Neural cell (in vitro differentiated cells): ENCODE data around the gene PRSS53. TPM values are rescaled to one million over a fixed set of nuclear protein-coding genes. Genes with fewer than 3 reads are reported as not detected.

Experiments used
- H2AFZ ChIP-seq: fragments of 200-600, 300-800 bp; sonication (generic), shearing (Covaris generic); 2 replicates; pipeline ENCODE4 v1.6.0; 2014; ENCODE audit warnings: low read depth, mild to moderate bottlenecking, antibody characterized with exemption, low read length, moderate library complexity
- H3F3A ChIP-seq: fragments of 200-600 bp; shearing (Covaris generic); 2 replicates; pipeline ENCODE4 v1.6.1; 2016; ENCODE audit warnings: mild to moderate bottlenecking, moderate library complexity, mixed read lengths, antibody characterized with exemption, low read length; ENCODE audit not compliant: insufficient read depth, poor library complexity, severe bottlenecking
- H3K27ac ChIP-seq: fragments of 200-600, 300-800 bp; sonication (generic), shearing (Covaris generic); 2 replicates; pipeline ENCODE4 v1.5.1; 2014; ENCODE audit warnings: mild to moderate bottlenecking, low read length, moderate library complexity
- H3K27me3 ChIP-seq: fragments of 300-800, 200-600 bp; sonication (generic), shearing (Covaris generic); 2 replicates; pipeline ENCODE4 v1.6.0; 2014; ENCODE audit warnings: mild to moderate bottlenecking, low read depth, low read length, moderate library complexity; ENCODE audit not compliant: insufficient read depth
- H3K36me3 ChIP-seq: fragments of 300-800, 200-600 bp; sonication (generic), shearing (Covaris generic); 2 replicates; pipeline ENCODE4 v1.5.1; 2014; ENCODE audit warnings: mild to moderate bottlenecking, antibody characterized with exemption, low read length, moderate library complexity; ENCODE audit not compliant: insufficient read depth
- H3K4me2 ChIP-seq: fragments of 300-800, 200-600 bp; sonication (generic), shearing (Covaris generic); 2 replicates; pipeline ENCODE4 v1.6.0; 2014; ENCODE audit warnings: mild to moderate bottlenecking, low read length
- H3K4me3 ChIP-seq: fragments of 300-800, 200-600 bp; sonication (generic), shearing (Covaris generic); 2 replicates; pipeline ENCODE4 v1.5.1; 2014; ENCODE audit warnings: mild to moderate bottlenecking, low read length, moderate library complexity
- H3K79me2 ChIP-seq: fragments of 200-600 bp; shearing (Covaris generic); replicated peaks from 2 replicates; pipeline ENCODE4 v1.6.0; 2014; ENCODE audit warnings: mild to moderate bottlenecking, low read length, moderate library complexity; ENCODE audit not compliant: insufficient read depth
- H3K9ac ChIP-seq: fragments of 300-800, 200-600 bp; sonication (generic), shearing (Covaris generic); 2 replicates; pipeline ENCODE4 v1.6.1; 2016; ENCODE audit warnings: mild to moderate bottlenecking, low read length, mixed read lengths
- H3K9me2 ChIP-seq: fragments of 200-600 bp; shearing (Covaris generic); 2 replicates; pipeline ENCODE4 v1.6.1; 2016; ENCODE audit warnings: mild to moderate bottlenecking, low read length, mixed read lengths; ENCODE audit not compliant: insufficient read depth
- H3K9me3 ChIP-seq: fragments of 200-600, 300-800 bp; sonication (generic), shearing (Covaris generic); 2 replicates; pipeline ENCODE4 v1.6.1; 2016; ENCODE audit warnings: mild to moderate bottlenecking, mixed run types, low read length, moderate library complexity, mixed read lengths
- H4K20me1 ChIP-seq: fragments of 200-600 bp; shearing (Covaris generic); 2 replicates; pipeline ENCODE4 v1.6.1; 2016; ENCODE audit warnings: mild to moderate bottlenecking, mixed run types; ENCODE audit not compliant: insufficient read depth
- EP300 ChIP-seq: fragments of 450-650 bp; conservative IDR thresholded peaks from 2 replicates; pipeline ENCODE4 v1.6.1; 2014; ENCODE audit warnings: antibody characterized with exemption, mild to moderate bottlenecking, moderate library complexity; ENCODE audit not compliant: poor library complexity, severe bottlenecking
- EZH2 ChIP-seq: fragments of 200-600, 300-800 bp; shearing (Covaris generic), sonication (generic); IDR thresholded peaks from 2 replicates; pipeline ENCODE4 v1.6.1; 2014; ENCODE audit warnings: antibody characterized with exemption, low read length, borderline replicate concordance, mild to moderate bottlenecking; ENCODE audit not compliant: insufficient read depth, poor library complexity, severe bottlenecking
- MXI1 ChIP-seq: fragments of 450-650 bp; conservative IDR thresholded peaks from 2 replicates; pipeline ENCODE4 v1.6.1; 2014; ENCODE audit warnings: antibody characterized with exemption, mild to moderate bottlenecking; ENCODE audit not compliant: poor library complexity, severe bottlenecking
- POLR2AphosphoS5 ChIP-seq: IDR thresholded peaks from 2 replicates; pipeline ENCODE4 v1.6.1; 2012
- RAD21 ChIP-seq: fragments of 450-650 bp; conservative IDR thresholded peaks from 2 replicates; pipeline ENCODE4 v1.6.1; 2014; ENCODE audit warnings: antibody characterized with exemption, mild to moderate bottlenecking, moderate library complexity
- SMC3 ChIP-seq: fragments of 450-650 bp; conservative IDR thresholded peaks from 2 replicates; pipeline ENCODE4 v1.6.1; 2014; ENCODE audit warnings: antibody characterized with exemption, mild to moderate bottlenecking, moderate library complexity; ENCODE audit not compliant: poor library complexity
- TAF1 ChIP-seq: IDR thresholded peaks from 2 replicates; pipeline ENCODE4 v1.6.1; 2012; ENCODE audit warnings: low read depth
- polyA plus RNA-seq: library from polyadenylated mRNA; depleted of rRNA; stranded (reverse); fragments of >200 nt; gene quantifications from 2 replicates; pipeline ENCODE4 v1.2.3, GENCODE V29; 2014
- TF ChIP-seq, protein P1 (sequence below): IDR thresholded peaks from 2 replicates; pipeline ENCODE4 v1.6.1; 2012; ENCODE audit warnings: borderline replicate concordance
- TF ChIP-seq, protein P2 (sequence below): fragments of 450-650 bp; IDR thresholded peaks from 2 replicates; pipeline ENCODE4 v1.5.1; 2014; ENCODE audit warnings: antibody characterized with exemption, mild to moderate bottlenecking, moderate library complexity; ENCODE audit not compliant: poor library complexity, severe bottlenecking

The PRSS53 gene
- polyA plus RNA-seq, 1 donor from 2014 or later, result 9.3 TPM

DNA sequence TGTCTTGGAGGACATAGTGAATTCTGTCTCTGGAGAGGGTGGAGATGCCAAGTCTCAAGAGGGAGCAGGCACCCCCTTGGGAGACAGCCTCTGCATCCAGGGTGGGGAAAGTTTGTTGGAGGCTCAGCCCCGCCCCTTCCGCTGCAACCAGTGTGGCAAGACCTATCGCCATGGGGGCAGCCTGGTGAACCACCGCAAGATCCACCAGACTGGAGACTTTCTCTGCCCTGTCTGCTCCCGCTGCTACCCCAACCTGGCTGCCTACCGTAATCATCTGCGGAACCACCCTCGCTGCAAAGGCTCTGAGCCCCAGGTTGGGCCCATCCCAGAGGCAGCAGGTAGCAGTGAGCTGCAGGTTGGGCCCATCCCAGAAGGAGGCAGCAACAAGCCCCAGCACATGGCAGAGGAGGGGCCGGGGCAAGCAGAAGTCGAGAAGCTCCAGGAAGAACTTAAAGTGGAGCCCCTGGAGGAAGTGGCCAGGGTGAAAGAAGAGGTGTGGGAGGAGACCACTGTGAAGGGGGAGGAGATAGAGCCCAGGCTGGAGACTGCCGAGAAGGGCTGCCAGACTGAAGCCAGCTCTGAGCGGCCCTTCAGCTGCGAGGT, 9.3 kb downstream of the PRSS53 start:
- Histone ChIP-seq H3F3A (no peaks in the 10 kb centered on the region), H3K9ac (no peak overlapping the region), H4K20me1 (no peaks in the 10 kb centered on the region), H3K9me3 (no peaks in the 10 kb centered on the region), H3K27ac (no peak overlapping the region), H3K4me3 (no peak overlapping the region), H3K79me2 (peaks cover 19% of the 10 kb centered on the region), H2AFZ (no peak overlapping the region), H3K27me3 (no peaks in the 10 kb centered on the region), H3K9me2 (no peaks in the 10 kb centered on the region), H3K36me3 (peaks cover 11% of the 10 kb centered on the region), H3K4me2 (no peak overlapping the region)
- TF ChIP-seq RAD21, result no peak
- TF ChIP-seq TAF1, result no peak

DNA sequence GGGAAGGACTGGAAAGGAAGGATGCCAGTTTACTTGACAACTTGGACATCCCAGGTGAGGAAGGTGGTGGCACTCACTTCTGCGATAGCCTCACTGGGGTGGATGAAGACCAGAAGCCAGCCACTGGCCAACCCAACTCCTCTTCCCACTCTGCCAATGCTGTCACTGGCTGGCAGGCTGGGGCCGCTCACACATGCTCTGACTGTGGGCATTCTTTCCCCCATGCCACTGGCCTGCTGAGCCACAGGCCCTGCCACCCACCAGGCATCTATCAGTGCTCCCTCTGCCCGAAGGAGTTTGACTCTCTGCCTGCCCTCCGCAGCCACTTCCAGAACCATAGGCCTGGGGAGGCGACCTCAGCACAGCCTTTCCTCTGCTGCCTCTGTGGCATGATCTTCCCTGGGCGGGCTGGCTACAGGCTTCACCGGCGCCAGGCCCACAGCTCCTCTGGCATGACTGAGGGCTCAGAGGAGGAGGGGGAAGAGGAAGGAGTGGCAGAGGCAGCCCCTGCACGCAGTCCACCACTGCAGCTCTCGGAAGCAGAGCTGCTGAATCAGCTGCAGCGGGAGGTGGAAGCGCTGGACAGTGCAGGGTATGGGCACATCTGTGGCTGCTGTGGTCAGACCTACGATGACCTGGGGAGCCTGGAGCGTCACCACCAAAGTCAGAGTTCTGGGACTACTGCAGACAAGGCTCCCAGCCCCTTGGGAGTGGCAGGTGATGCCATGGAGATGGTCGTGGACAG, 10.0 kb downstream of the PRSS53 start:
- H3K4me3 ChIP-seq, result no peak overlapping the region
- H3K9me2 ChIP-seq, result no peaks in the 10 kb centered on the region
- no peaks in the 10 kb centered on the region for H3K27me3 ChIP-seq
- H3K9me3 ChIP-seq, result no peaks in the 10 kb centered on the region
- no peaks in the 10 kb centered on the region for H3F3A ChIP-seq
- H3K27ac ChIP-seq, result no peak overlapping the region
- peaks cover 11% of the 10 kb centered on the region for H3K36me3 ChIP-seq
- no peaks in the 10 kb centered on the region for H4K20me1 ChIP-seq
- no peak overlapping the region for H2AFZ ChIP-seq
- no peak overlapping the region for H3K9ac ChIP-seq
- TF ChIP-seq, protein P1, sequence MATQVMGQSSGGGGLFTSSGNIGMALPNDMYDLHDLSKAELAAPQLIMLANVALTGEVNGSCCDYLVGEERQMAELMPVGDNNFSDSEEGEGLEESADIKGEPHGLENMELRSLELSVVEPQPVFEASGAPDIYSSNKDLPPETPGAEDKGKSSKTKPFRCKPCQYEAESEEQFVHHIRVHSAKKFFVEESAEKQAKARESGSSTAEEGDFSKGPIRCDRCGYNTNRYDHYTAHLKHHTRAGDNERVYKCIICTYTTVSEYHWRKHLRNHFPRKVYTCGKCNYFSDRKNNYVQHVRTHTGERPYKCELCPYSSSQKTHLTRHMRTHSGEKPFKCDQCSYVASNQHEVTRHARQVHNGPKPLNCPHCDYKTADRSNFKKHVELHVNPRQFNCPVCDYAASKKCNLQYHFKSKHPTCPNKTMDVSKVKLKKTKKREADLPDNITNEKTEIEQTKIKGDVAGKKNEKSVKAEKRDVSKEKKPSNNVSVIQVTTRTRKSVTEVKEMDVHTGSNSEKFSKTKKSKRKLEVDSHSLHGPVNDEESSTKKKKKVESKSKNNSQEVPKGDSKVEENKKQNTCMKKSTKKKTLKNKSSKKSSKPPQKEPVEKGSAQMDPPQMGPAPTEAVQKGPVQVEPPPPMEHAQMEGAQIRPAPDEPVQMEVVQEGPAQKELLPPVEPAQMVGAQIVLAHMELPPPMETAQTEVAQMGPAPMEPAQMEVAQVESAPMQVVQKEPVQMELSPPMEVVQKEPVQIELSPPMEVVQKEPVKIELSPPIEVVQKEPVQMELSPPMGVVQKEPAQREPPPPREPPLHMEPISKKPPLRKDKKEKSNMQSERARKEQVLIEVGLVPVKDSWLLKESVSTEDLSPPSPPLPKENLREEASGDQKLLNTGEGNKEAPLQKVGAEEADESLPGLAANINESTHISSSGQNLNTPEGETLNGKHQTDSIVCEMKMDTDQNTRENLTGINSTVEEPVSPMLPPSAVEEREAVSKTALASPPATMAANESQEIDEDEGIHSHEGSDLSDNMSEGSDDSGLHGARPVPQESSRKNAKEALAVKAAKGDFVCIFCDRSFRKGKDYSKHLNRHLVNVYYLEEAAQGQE, result no peak
- TF ChIP-seq RAD21 (no peak), TAF1 (no peak), EP300 (no peak), SMC3 (no peak), EZH2 (no peak), MXI1 (no peak), POLR2AphosphoS5 (no peak)
- TF ChIP-seq, protein P2, sequence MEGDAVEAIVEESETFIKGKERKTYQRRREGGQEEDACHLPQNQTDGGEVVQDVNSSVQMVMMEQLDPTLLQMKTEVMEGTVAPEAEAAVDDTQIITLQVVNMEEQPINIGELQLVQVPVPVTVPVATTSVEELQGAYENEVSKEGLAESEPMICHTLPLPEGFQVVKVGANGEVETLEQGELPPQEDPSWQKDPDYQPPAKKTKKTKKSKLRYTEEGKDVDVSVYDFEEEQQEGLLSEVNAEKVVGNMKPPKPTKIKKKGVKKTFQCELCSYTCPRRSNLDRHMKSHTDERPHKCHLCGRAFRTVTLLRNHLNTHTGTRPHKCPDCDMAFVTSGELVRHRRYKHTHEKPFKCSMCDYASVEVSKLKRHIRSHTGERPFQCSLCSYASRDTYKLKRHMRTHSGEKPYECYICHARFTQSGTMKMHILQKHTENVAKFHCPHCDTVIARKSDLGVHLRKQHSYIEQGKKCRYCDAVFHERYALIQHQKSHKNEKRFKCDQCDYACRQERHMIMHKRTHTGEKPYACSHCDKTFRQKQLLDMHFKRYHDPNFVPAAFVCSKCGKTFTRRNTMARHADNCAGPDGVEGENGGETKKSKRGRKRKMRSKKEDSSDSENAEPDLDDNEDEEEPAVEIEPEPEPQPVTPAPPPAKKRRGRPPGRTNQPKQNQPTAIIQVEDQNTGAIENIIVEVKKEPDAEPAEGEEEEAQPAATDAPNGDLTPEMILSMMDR, result no peak
- no peak overlapping the region for H3K4me2 ChIP-seq
- H3K79me2 ChIP-seq, result peaks cover 19% of the 10 kb centered on the region
